ENCODE results near the gene C16orf86. TPM values are rescaled to one million over a fixed set of nuclear protein-coding genes. Genes with fewer than 3 reads are reported as not detected.

The C16orf86 gene
- polyA plus RNA-seq, 3 donors = 4.1 to 11.3 (median 4.6) TPM

DNA sequence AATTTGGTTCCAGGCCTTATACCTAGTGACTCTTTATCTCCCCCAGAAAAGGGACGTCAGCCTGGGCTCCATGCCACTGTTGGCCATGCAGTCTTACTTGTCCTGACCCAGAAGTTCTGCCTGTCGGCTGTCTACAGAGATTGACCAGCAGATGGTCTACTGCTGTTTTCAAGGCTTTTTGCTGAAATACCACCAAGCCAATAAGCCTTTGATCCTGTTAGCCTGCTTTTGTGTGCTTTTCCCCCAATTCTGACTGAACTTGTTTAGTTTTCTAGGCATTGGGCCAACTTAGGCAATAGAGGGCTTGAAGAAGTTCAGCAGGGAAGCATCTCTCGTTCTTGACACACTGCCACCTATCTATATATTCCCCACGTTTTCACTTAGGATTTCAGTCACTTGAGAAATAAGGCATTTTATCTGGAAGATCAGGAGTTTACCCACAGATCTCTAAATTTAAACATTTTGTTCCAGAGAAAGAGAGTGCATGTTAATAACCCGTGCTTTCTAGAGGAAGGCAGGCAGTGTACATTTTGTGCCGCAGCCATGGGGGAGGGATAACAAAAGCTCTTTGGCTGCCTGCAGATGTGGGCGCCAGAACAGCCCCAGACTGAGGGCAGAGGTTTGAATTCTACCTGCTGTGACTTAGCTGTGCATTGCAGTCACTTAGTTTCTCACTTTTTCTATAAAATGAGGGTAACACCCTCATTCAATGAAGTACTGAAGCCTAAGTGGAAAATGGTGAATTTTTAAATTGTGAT is 34.0 kb upstream of the C16orf86 start:
- Histone ChIP-seq H3K79me2 (ENCODE audit: insufficient read depth, low read length) (no peaks in the 10 kb centered on the region), H3K9me3 (replicated peaks in 1 of 2; ENCODE audit: control insufficient read depth in 1 of 2, insufficient read depth in 1 of 2, low read length in 2 of 2) (no peaks in the 10 kb centered on the region), H3K4me3 (replicated peaks in 1 of 3; ENCODE audit: low read depth in 2 of 3, low read length in 3 of 3) (no peak overlapping the region), H4K20me1 (ENCODE audit: insufficient read depth, low read length) (peaks cover 7% of the 10 kb centered on the region), H3K4me2 (replicated peaks; ENCODE audit: extremely low read depth, low read length, poor library complexity, severe bottlenecking) (no peak overlapping the region), H2AFZ (ENCODE audit: insufficient read depth, low read depth, low read length, poor library complexity, severe bottlenecking) (no peak overlapping the region), H3K36me3 (replicated peaks in 1 of 2; ENCODE audit: control insufficient read depth in 1 of 2, insufficient read depth in 2 of 2, low read length in 2 of 2) (peaks cover 80 to 97% of the 10 kb centered on the region in 2 donors), H3K4me1 (ENCODE audit: control insufficient read depth in 1 of 2, insufficient read depth in 2 of 2, low read length in 2 of 2) (no peaks in the 10 kb centered on the region), H3K27me3 (ENCODE audit: control insufficient read depth in 2 of 2, insufficient read depth in 2 of 2, low read length in 2 of 2) (no peaks in the 10 kb centered on the region), H3K9ac (ENCODE audit: insufficient read depth, low read length, poor library complexity, severe bottlenecking) (no peak overlapping the region), H3K27ac (ENCODE audit: low read depth in 1 of 2, low read length in 2 of 2) (no peak overlapping the region)
- WGBS (ENCODE audit: insufficient coverage) = 98% methylated on average over 2 of the region's 7 CpGs
- intact Hi-C loops (cut with micrococcal nuclease) = no loop called here
- Mint-ChIP-seq H3K4me1 (no peaks in the 10 kb centered on the region), H3K9me3 (no peaks in the 10 kb centered on the region), H3K27ac (peak overlapping the region in 1 of 7 donors; percentile 24), H3K36me3 (peaks cover 67 to 99% of the 10 kb centered on the region in 2 donors), H3K27me3 (ENCODE audit: low read depth in 3 of 3) (peaks cover 0 to 2% (median 2%) of the 10 kb centered on the region in 3 donors), H3K4me3 (no peak overlapping the region)
- TF ChIP-seq, protein P1, sequence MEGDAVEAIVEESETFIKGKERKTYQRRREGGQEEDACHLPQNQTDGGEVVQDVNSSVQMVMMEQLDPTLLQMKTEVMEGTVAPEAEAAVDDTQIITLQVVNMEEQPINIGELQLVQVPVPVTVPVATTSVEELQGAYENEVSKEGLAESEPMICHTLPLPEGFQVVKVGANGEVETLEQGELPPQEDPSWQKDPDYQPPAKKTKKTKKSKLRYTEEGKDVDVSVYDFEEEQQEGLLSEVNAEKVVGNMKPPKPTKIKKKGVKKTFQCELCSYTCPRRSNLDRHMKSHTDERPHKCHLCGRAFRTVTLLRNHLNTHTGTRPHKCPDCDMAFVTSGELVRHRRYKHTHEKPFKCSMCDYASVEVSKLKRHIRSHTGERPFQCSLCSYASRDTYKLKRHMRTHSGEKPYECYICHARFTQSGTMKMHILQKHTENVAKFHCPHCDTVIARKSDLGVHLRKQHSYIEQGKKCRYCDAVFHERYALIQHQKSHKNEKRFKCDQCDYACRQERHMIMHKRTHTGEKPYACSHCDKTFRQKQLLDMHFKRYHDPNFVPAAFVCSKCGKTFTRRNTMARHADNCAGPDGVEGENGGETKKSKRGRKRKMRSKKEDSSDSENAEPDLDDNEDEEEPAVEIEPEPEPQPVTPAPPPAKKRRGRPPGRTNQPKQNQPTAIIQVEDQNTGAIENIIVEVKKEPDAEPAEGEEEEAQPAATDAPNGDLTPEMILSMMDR (IDR thresholded peaks at IDR 0.05) = no peak
- DNase-seq = no peak

DNA sequence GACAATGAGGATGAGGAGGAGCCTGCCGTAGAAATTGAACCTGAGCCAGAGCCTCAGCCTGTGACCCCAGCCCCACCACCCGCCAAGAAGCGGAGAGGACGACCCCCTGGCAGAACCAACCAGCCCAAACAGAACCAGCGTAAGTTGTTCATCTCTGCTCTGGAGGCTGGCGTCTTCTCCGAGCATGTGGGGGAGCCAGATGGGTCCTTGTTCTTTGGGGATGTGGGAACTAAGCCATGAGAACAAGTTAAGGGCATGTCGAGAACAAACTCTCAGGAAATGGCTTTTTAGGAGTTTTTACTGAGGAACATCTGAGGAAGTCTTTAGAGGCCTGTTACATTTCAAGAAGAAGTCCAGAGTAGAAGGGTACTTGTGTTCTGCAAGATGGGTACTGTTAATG is 29.9 kb upstream of the C16orf86 start:
- peaks cover 4% of the 10 kb centered on the region for H4K20me1 ChIP-seq (ENCODE audit: insufficient read depth, low read length)
- H3K4me3 Mint-ChIP-seq = no peak overlapping the region
- no peak for DNase-seq
- H3K4me3 ChIP-seq (replicated peaks in 1 of 3; ENCODE audit: low read depth in 2 of 3, low read length in 3 of 3) = no peak overlapping the region
- H3K4me2 ChIP-seq (replicated peaks; ENCODE audit: extremely low read depth, low read length, poor library complexity, severe bottlenecking) = no peak overlapping the region
- intact Hi-C loops (cut with micrococcal nuclease) = no loop called here
- peaks cover 0 to 2% (median 0%) of the 10 kb centered on the region in 3 donors for H3K27me3 Mint-ChIP-seq (ENCODE audit: low read depth in 3 of 3)
- peaks cover 65 to 84% of the 10 kb centered on the region in 2 donors for H3K36me3 ChIP-seq (replicated peaks in 1 of 2; ENCODE audit: control insufficient read depth in 1 of 2, insufficient read depth in 2 of 2, low read length in 2 of 2)
- no peaks in the 10 kb centered on the region for H3K27me3 ChIP-seq (ENCODE audit: control insufficient read depth in 2 of 2, insufficient read depth in 2 of 2, low read length in 2 of 2)
- no peak overlapping the region for H2AFZ ChIP-seq (ENCODE audit: insufficient read depth, low read depth, low read length, poor library complexity, severe bottlenecking)
- no peak overlapping the region for H3K27ac ChIP-seq (ENCODE audit: low read depth in 1 of 2, low read length in 2 of 2)
- H3K4me1 ChIP-seq (ENCODE audit: control insufficient read depth in 1 of 2, insufficient read depth in 2 of 2, low read length in 2 of 2) = no peaks in the 10 kb centered on the region
- no peaks in the 10 kb centered on the region for H3K4me1 Mint-ChIP-seq
- no peaks in the 10 kb centered on the region for H3K9me3 ChIP-seq (replicated peaks in 1 of 2; ENCODE audit: control insufficient read depth in 1 of 2, insufficient read depth in 1 of 2, low read length in 2 of 2)
- no peaks in the 10 kb centered on the region for H3K9me3 Mint-ChIP-seq
- H3K27ac Mint-ChIP-seq = peak overlapping the region in 2 of 7 donors; percentile 15 to 27
- 97% methylated on average over 8 of the region's 8 CpGs for WGBS (ENCODE audit: insufficient coverage)
- H3K9ac ChIP-seq (ENCODE audit: insufficient read depth, low read length, poor library complexity, severe bottlenecking) = no peak overlapping the region
- no peaks in the 10 kb centered on the region for H3K79me2 ChIP-seq (ENCODE audit: insufficient read depth, low read length)
- TF ChIP-seq, protein P1 (IDR thresholded peaks at IDR 0.05) = no peak
- peaks cover 65 to 87% of the 10 kb centered on the region in 2 donors for H3K36me3 Mint-ChIP-seq

Measured in CD14-positive monocyte (primary cell).